ENCODE results near the gene SRSF7.

DNA sequence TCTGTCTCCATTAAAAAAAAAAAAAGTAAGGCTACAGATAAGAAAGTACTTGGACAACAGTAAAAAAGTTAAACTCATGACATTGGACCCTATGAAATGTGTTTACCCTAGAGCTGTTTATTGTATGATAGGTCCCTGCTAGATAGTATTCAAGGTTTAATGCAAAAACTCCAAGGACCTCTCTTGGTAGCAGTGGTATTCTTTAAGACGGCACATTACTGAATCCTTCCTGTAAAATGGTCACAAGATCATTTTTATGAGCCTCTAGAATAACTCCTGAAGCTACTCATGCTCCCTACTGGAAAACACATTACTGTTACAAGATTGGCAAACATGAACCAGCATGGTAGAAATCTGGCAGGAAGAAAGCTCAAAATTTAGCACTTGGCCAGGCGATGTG, 46.5 kb downstream of the SRSF7 start:
- TF ChIP-seq POLR2A (IDR thresholded peaks at IDR 0.05; ENCODE audit: low read length), result no peak
- TF ChIP-seq GATA1 (IDR thresholded peaks at IDR 0.05; ENCODE audit: low read depth, low read length), result no peak
